Liver (tissue), 9 donors: ENCODE data around the gene MMP2. TPM values are rescaled to one million over a fixed set of nuclear protein-coding genes. Genes with fewer than 3 reads are reported as not detected.

Experiments used
- DNase-seq: peaks from one replicate; pipeline ENCODE4 v3.0.0-alpha.2; 2017; ENCODE audit warnings: low spot score
- H3K27ac ChIP-seq, 2 donors: one replicate each; pipeline ENCODE4 v1.7.0; 2013; ENCODE audit warnings: inconsistent platforms in 2 of 2, low read length in 2 of 2, control low read depth in 1 of 2, low read depth in 1 of 2, mild to moderate bottlenecking in 1 of 2
- H3K27me3 ChIP-seq, 4 donors: one replicate each; pipeline versions ENCODE4 v1.6.1 to v1.7.0; 2013; ENCODE audit warnings: low read length in 3 of 4, inconsistent platforms in 1 of 4, mild to moderate bottlenecking in 1 of 4, moderate library complexity in 1 of 4; ENCODE audit not compliant: control insufficient read depth in 4 of 4, insufficient read depth in 4 of 4
- H3K36me3 ChIP-seq, 4 donors: one replicate each; pipeline versions ENCODE4 v1.6.1 to v1.7.0; 2013; ENCODE audit warnings: low read length in 3 of 4, mild to moderate bottlenecking in 3 of 4, low read depth in 1 of 4, moderate library complexity in 1 of 4; ENCODE audit not compliant: control insufficient read depth in 4 of 4, insufficient read depth in 3 of 4
- H3K4me1 ChIP-seq, 4 donors: one replicate each; pipeline versions ENCODE4 v1.6.1 to v1.7.0; 2013; ENCODE audit warnings: low read length in 3 of 4, mild to moderate bottlenecking in 3 of 4, moderate library complexity in 1 of 4; ENCODE audit not compliant: control insufficient read depth in 4 of 4, insufficient read depth in 4 of 4
- H3K4me3 ChIP-seq, 3 donors: one replicate each; pipeline versions ENCODE4 v1.6.1 to v1.7.0; 2013; ENCODE audit warnings: low read length in 3 of 3, control low read depth in 1 of 3, low read depth in 1 of 3, mild to moderate bottlenecking in 1 of 3
- H3K9ac ChIP-seq, 2 donors: one replicate each; pipeline ENCODE4 v1.7.0; 2013; ENCODE audit warnings: low read length in 2 of 2, mild to moderate bottlenecking in 2 of 2, moderate library complexity in 2 of 2, control low read depth in 1 of 2, low read depth in 1 of 2
- H3K9me3 ChIP-seq, 4 donors: one replicate each; pipeline versions ENCODE4 v1.6.1 to v1.7.0; 2013; ENCODE audit warnings: low read length in 3 of 4; ENCODE audit not compliant: control insufficient read depth in 4 of 4
- ATF3 ChIP-seq: IDR thresholded peaks from 2 replicates; pipeline ENCODE4 v1.6.1; 2016; ENCODE audit warnings: antibody characterized with exemption
- CTCF ChIP-seq: fragments of 150-350 bp; IDR thresholded peaks from 2 replicates; pipeline ENCODE4 v1.5.1; 2017; ENCODE audit warnings: improper control_type of control experiment, low read depth, low read length; ENCODE audit not compliant: missing input control
- EGR1 ChIP-seq, 2 donors: IDR thresholded peaks; 2 replicates each; pipeline ENCODE4 v1.6.1; 2016 to 2018; ENCODE audit warnings: antibody characterized with exemption in 2 of 2, low read depth in 2 of 2
- FOXA1 ChIP-seq: IDR thresholded peaks from 2 replicates; pipeline ENCODE4 v1.6.1; 2016; ENCODE audit warnings: antibody characterized with exemption
- FOXA2 ChIP-seq: IDR thresholded peaks from 2 replicates; pipeline ENCODE4 v1.6.1; 2016; ENCODE audit warnings: antibody characterized with exemption
- HNF4A ChIP-seq, 2 donors: conservative IDR thresholded peaks; 2 replicates each; pipeline ENCODE4 v1.6.1; 2016; ENCODE audit warnings: antibody characterized with exemption in 2 of 2, mild to moderate bottlenecking in 2 of 2
- RXRA ChIP-seq, 2 donors: IDR thresholded peaks; 2 replicates each; pipeline ENCODE4 v1.6.1; 2017 to 2018; ENCODE audit warnings: antibody characterized with exemption in 2 of 2, mild to moderate bottlenecking in 1 of 2
- SP1 ChIP-seq: IDR thresholded peaks from 2 replicates; pipeline ENCODE4 v1.6.1; 2018; ENCODE audit warnings: antibody characterized with exemption, mild to moderate bottlenecking
- TAF1 ChIP-seq: conservative IDR thresholded peaks from 2 replicates; pipeline ENCODE4 v1.6.1; 2016; ENCODE audit warnings: antibody characterized with exemption, mild to moderate bottlenecking
- ZBTB33 ChIP-seq: IDR thresholded peaks from 2 replicates; pipeline ENCODE4 v1.6.1; 2016; ENCODE audit warnings: antibody characterized with exemption
- WGBS: extraction: QIAGEN DNeasy Blood & Tissue Kit; methylation state at CpG from one replicate; pipeline ENCODE4 v1.1.7; 2013; 5-methylcytosine and 5-hydroxymethylcytosine counted together
- polyA plus RNA-seq, 2 donors: library from polyadenylated mRNA; stranded (reverse) in 1 of 2; unstranded in 1 of 2; fragments of 200-250 nt in 1 of 2; fragments of >200 nt in 1 of 2; fragmentation: Nextera tagmentation in 1 of 2; extraction: Ambion mirVana in 1 of 2; gene quantifications; one replicate each; pipeline versions ENCODE4 v1.2.1 to v1.2.3, GENCODE V29; 2013 to 2015
- total RNA-seq, 2 donors: library from RNA; depleted of rRNA; stranded (reverse); fragments of >200 nt; gene quantifications; one replicate each; pipeline ENCODE4 v1.2.3, GENCODE V29; 2014
- donor health status: healthy.
- donor health status: healthy.
- donor health status: healthy.
- donor health status: healthy.
- donor health status: healthy.

MMP2 gene
- total and polyA plus RNA-seq, 4 donors = 2.8 to 6.3 (median 5.3) TPM

GRCh38 chr16:55482056-55482455, 3.1 kb downstream of the MMP2 start:
- Histone ChIP-seq H3K27ac (no peak overlapping the region), H3K27me3 (peaks cover 0 to 9% (median 4%) of the 10 kb centered on the region in 4 donors)

GRCh38 chr16:55487048-55487803, 8.2 kb downstream of the MMP2 start:
- no peak overlapping the region for H3K27ac ChIP-seq
- no peak overlapping the region for H3K9ac ChIP-seq
- no peaks in the 10 kb centered on the region for H3K4me1 ChIP-seq
- TF ChIP-seq HNF4A (conservative IDR thresholded peaks at IDR 0.05) (no peak), FOXA2 (no peak), SP1 (no peak), FOXA1 (no peak)
- no peaks in the 10 kb centered on the region for H3K27me3 ChIP-seq
- no peak overlapping the region for H3K4me3 ChIP-seq
- no peak for DNase-seq
- no peaks in the 10 kb centered on the region for H3K9me3 ChIP-seq
- 83% methylated on average over 13 of the region's 13 CpGs for WGBS
- H3K36me3 ChIP-seq = peaks cover 0 to 1% (median 0%) of the 10 kb centered on the region in 4 donors

More at GRCh38 chr16:55482056-55482455, 3.1 kb downstream of the MMP2 start:
- Histone ChIP-seq H3K4me3 (no peak overlapping the region), H3K4me1 (peaks cover 0 to 14% (median 3%) of the 10 kb centered on the region in 4 donors), H3K36me3 (no peaks in the 10 kb centered on the region), H3K9me3 (no peaks in the 10 kb centered on the region), H3K9ac (no peak overlapping the region)
- DNase-seq = no peak
- 87% methylated on average over 2 of the region's 2 CpGs for WGBS
- TF ChIP-seq EGR1 (IDR thresholded peaks at IDR 0.05; ENCODE audit: low read depth in 2 of 2) (no peak), CTCF (no peak), RXRA (IDR thresholded peaks at IDR 0.05) (no peak), ZBTB33 (no peak), ATF3 (no peak)

- no peaks in the 10 kb centered on the region for H3K27me3 ChIP-seq
- H3K27ac ChIP-seq = no peak overlapping the region
- no peak for DNase-seq
- H3K4me1 ChIP-seq = no peaks in the 10 kb centered on the region
- peaks cover 0 to 1% (median 0%) of the 10 kb centered on the region in 4 donors for H3K36me3 ChIP-seq
- TF ChIP-seq HNF4A (conservative IDR thresholded peaks at IDR 0.05) (no peak), TAF1 (no peak)
- no peaks in the 10 kb centered on the region for H3K9me3 ChIP-seq
- 93% methylated on average over 12 of the region's 12 CpGs for WGBS
- H3K9ac ChIP-seq = no peak overlapping the region
- H3K4me3 ChIP-seq = no peak overlapping the region
These were observed 9.3 kb downstream of the MMP2 start for GRCh38 chr16:55488306-55488705.
